A549 (cell line): ENCODE results near the gene AMPD3.

Source experiments
- PHF8 ChIP-seq: fragments of 200-600 bp; sonication (generic); IDR thresholded peaks from 2 replicates; pipeline ENCODE4 v1.6.1; 2016; ENCODE audit warnings: low read depth, mild to moderate bottlenecking, antibody characterized with exemption, moderate library complexity, borderline replicate concordance
- POLR2A ChIP-seq: IDR thresholded peaks from 2 replicates; pipeline ENCODE4 v1.6.1; 2012; ENCODE audit warnings: mild to moderate bottlenecking, low read length
- ZSCAN20 ChIP-seq: fragments of 250-450 bp; sonication (Bioruptor Pico); IDR thresholded peaks from 2 replicates; pipeline ENCODE4 v1.8.0; 2022; ENCODE audit warnings: mild to moderate bottlenecking, moderate library complexity
- TF ChIP-seq, protein P1 (sequence below): fragments of >200 bp; sonication (Bioruptor Twin); formaldehyde crosslinking; IDR thresholded peaks from 3 replicates; pipeline ENCODE4 v1.5.1; 2016

DNA sequence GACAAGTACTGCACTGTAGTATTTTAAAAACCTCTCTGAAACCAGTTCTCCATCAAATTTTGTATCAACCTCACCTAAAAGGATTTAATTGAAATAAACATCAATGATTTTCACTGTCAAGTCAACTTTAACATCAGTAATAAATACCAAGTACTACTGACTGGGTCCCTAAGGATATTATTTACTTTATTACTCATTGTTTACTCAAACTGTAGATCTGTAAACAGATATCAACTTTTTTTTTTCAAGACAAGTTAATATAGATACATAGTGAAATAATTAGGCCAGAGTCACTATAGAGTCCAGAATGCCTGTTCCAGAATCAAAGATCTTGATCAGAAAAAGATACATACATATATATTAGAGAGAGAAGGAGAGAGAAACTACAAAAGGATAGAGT, 84.3 kb downstream of the AMPD3 start:
- TF ChIP-seq, protein P1, sequence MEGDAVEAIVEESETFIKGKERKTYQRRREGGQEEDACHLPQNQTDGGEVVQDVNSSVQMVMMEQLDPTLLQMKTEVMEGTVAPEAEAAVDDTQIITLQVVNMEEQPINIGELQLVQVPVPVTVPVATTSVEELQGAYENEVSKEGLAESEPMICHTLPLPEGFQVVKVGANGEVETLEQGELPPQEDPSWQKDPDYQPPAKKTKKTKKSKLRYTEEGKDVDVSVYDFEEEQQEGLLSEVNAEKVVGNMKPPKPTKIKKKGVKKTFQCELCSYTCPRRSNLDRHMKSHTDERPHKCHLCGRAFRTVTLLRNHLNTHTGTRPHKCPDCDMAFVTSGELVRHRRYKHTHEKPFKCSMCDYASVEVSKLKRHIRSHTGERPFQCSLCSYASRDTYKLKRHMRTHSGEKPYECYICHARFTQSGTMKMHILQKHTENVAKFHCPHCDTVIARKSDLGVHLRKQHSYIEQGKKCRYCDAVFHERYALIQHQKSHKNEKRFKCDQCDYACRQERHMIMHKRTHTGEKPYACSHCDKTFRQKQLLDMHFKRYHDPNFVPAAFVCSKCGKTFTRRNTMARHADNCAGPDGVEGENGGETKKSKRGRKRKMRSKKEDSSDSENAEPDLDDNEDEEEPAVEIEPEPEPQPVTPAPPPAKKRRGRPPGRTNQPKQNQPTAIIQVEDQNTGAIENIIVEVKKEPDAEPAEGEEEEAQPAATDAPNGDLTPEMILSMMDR, result no peak
- TF ChIP-seq ZSCAN20, result no peak
- no peak for TF ChIP-seq POLR2A
- no peak for TF ChIP-seq PHF8
